K562 (cell line): ENCODE results near the gene ALG14. TPM values are rescaled to one million over a fixed set of nuclear protein-coding genes. Genes with fewer than 3 reads are reported as not detected.
A peak's percentile ranks its signal among the peaks of the same experiment; 100 is the strongest.

Experiments
- BRD4 ChIP-seq: fragments of 200-600 bp; sonication (generic); IDR thresholded peaks from 2 replicates; pipeline ENCODE4 v1.6.1; 2017; ENCODE audit warnings: inconsistent platforms
- CBX5 ChIP-seq: IDR thresholded peaks from 2 replicates; pipeline ENCODE4 v1.6.1; 2014; ENCODE audit warnings: low read depth, borderline replicate concordance
- CCNT2 ChIP-seq: IDR thresholded peaks from 2 replicates; pipeline ENCODE4 v1.6.1; 2011; ENCODE audit warnings: borderline replicate concordance, low read depth, mild to moderate bottlenecking, moderate library complexity, mixed read lengths, low read length; ENCODE audit not compliant: insufficient read length; ENCODE audit errors: extremely low read depth
- CREB1 ChIP-seq, 2 experiments: sonication (generic) in 1 of 2; formaldehyde crosslinking in 1 of 2; IDR thresholded peaks; 2 replicates each; pipeline versions ENCODE4 v1.6.1 to v1.8.0; 2012 to 2022; ENCODE audit warnings: inconsistent platforms in 1 of 2, mild to moderate bottlenecking in 1 of 2, missing genetic modification reagents in 1 of 2, moderate library complexity in 1 of 2
- EP400 ChIP-seq: fragments of 450-650 bp; IDR thresholded peaks from 2 replicates; pipeline ENCODE4 v1.6.1; 2017; ENCODE audit warnings: antibody characterized with exemption, mild to moderate bottlenecking, moderate library complexity
- GTF2E2 ChIP-seq: fragments of 200-800 bp; sonication (Bioruptor generic); IDR thresholded peaks from 2 replicates; pipeline ENCODE4 v1.6.1; 2016; ENCODE audit warnings: missing genetic modification characterization, missing compliant biosample characterization
- HNRNPLL ChIP-seq: fragments of 200-400 bp; formaldehyde crosslinking; IDR thresholded peaks from 2 replicates; pipeline ENCODE4 v1.6.1; 2017; ENCODE audit warnings: low read length, low read depth, mild to moderate bottlenecking; ENCODE audit not compliant: poor library complexity, severe bottlenecking
- IRF2 ChIP-seq: sonication (generic); formaldehyde crosslinking; IDR thresholded peaks from 2 replicates; pipeline ENCODE4 v1.8.1; 2022; ENCODE audit warnings: mild to moderate bottlenecking, missing genetic modification reagents
- MAX ChIP-seq: sonication (generic); formaldehyde crosslinking; IDR thresholded peaks from 2 replicates; pipeline ENCODE4 v1.9.0; 2022; ENCODE audit warnings: mild to moderate bottlenecking, missing genetic modification reagents
- MYNN ChIP-seq, 2 experiments: sonication (generic); formaldehyde crosslinking in 1 of 2; IDR thresholded peaks; 2 replicates each; pipeline versions ENCODE4 v1.5.0 to v1.6.1; 2016 to 2020; ENCODE audit warnings: antibody characterized with exemption in 1 of 2, missing genetic modification reagents in 1 of 2
- OTX1 ChIP-seq: fragments of 450-650 bp; formaldehyde crosslinking; IDR thresholded peaks from 2 replicates; pipeline ENCODE4 v1.4.0; 2022; ENCODE audit warnings: mild to moderate bottlenecking
- PRPF4 ChIP-seq: fragments of 200-400 bp; formaldehyde crosslinking; IDR thresholded peaks from one replicate; pipeline ENCODE4 v1.6.1; 2017; ENCODE audit warnings: low read length, low read depth, mild to moderate bottlenecking; ENCODE audit not compliant: insufficient read depth, poor library complexity, severe bottlenecking
- PURB ChIP-seq: sonication (generic); formaldehyde crosslinking; IDR thresholded peaks from 2 replicates; pipeline ENCODE4 v1.9.0; 2021; ENCODE audit warnings: low read depth, mild to moderate bottlenecking, missing genetic modification reagents
- RAD21 ChIP-seq, 2 experiments: fragments of 250-450 bp in 1 of 2; fragments of 450-650 bp in 1 of 2; sonication (Bioruptor Pico) in 1 of 2; formaldehyde crosslinking in 1 of 2; IDR thresholded peaks in 1 of 2; conservative IDR thresholded peaks in 1 of 2; 2 replicates each; pipeline versions ENCODE4 v1.4.0 to v1.8.0; 2020 to 2022; ENCODE audit warnings: mild to moderate bottlenecking in 2 of 2, moderate library complexity in 1 of 2
- SAFB ChIP-seq: fragments of 200-400 bp; formaldehyde crosslinking; IDR thresholded peaks from 2 replicates; pipeline ENCODE4 v1.6.1; 2017; ENCODE audit warnings: low read depth, low read length, borderline replicate concordance
- SRSF7 ChIP-seq: fragments of 200-400 bp; formaldehyde crosslinking; optimal IDR thresholded peaks from 2 replicates; pipeline ENCODE3; 2017; ENCODE audit warnings: mild to moderate bottlenecking, low read depth, low read length
- STAT6 ChIP-seq: sonication (generic); formaldehyde crosslinking; IDR thresholded peaks from 2 replicates; pipeline ENCODE4 v1.8.1; 2023; ENCODE audit warnings: mild to moderate bottlenecking, missing genetic modification reagents
- TRIM25 ChIP-seq: fragments of 450-650 bp; IDR thresholded peaks from 2 replicates; pipeline ENCODE4 v1.7.0; 2016; ENCODE audit warnings: borderline replicate concordance
- YBX1 ChIP-seq: fragments of 450-650 bp; IDR thresholded peaks from 2 replicates; pipeline ENCODE4 v1.7.1; 2016; ENCODE audit warnings: mild to moderate bottlenecking
- ZBTB26 ChIP-seq: fragments of 450-650 bp; formaldehyde crosslinking; IDR thresholded peaks from 2 replicates; pipeline ENCODE4 v1.4.0; 2022; ENCODE audit warnings: missing genetic modification characterization
- ZEB2 ChIP-seq: fragments of 450-650 bp; IDR thresholded peaks from 2 replicates; pipeline ENCODE4 v1.6.1; 2016
- ZKSCAN3 ChIP-seq: fragments of 250-450 bp; sonication (Bioruptor Pico); IDR thresholded peaks from 2 replicates; pipeline ENCODE4 v1.4.0; 2020
- ZNF174 ChIP-seq: fragments of 250-450 bp; sonication (Bioruptor Pico); IDR thresholded peaks from 2 replicates; pipeline ENCODE4 v1.4.0; 2020; ENCODE audit warnings: mild to moderate bottlenecking
- polyA plus RNA-seq, 8 experiments: library from polyadenylated mRNA; depleted of rRNA in 4 of 8; stranded (reverse) in 5 of 8; unstranded in 3 of 8; fragments of >200 nt; fragmentation: Nextera tagmentation in 2 of 8; fragmentation: Illumina TruSeq in 1 of 8; extraction: Ambion mirVana in 2 of 8; extraction: Trizol in 1 of 8; gene quantifications; 2 replicates each; pipeline versions ENCODE4 v1.2.1 to v1.2.3, GENCODE V29; 2011 to 2014; ENCODE audit warnings: inconsistent platforms in 1 of 8, missing spikeins in 1 of 8
- total RNA-seq, 7 experiments: library from RNA; depleted of rRNA in 6 of 7; stranded (reverse); fragments of >200 nt in 6 of 7; fragmentation: Illumina TruSeq in 2 of 7; extraction: Trizol in 2 of 7; gene quantifications; 2 replicates each; pipeline versions ENCODE4 v1.2.1 to v1.2.3, GENCODE V29; 2011 to 2021; ENCODE audit warnings: low replicate concordance in 1 of 7

The ALG14 gene
- total and polyA plus RNA-seq, 9 of the 15 experiments (the other 6 are each of a cell fraction or from before 2014, with no cell fraction given): 2.8 to 16.2 (median 4.9) TPM

GRCh38 chr1:95116580-95117206, 43.9 kb upstream of the ALG14 start (continued):
- TF ChIP-seq CBX5: no peak
- TF ChIP-seq CREB1 (IDR thresholded peaks at IDR 0.05): no peak
- TF ChIP-seq CREB1 (CRISPR knock-in tag; IDR thresholded peaks at IDR 0.05): peak; percentile 20; the same call in 1 of the 2 replicates
- TF ChIP-seq HNRNPLL: no peak
- no peak for TF ChIP-seq BRD4
- no peak for TF ChIP-seq PURB (CRISPR knock-in tag)
- no peak for TF ChIP-seq IRF2 (CRISPR knock-in tag)
- peak; percentile 18; the same call in 1 of the 2 replicates for TF ChIP-seq MYNN (IDR thresholded peaks at IDR 0.05)
- TF ChIP-seq MYNN (CRISPR knock-in tag; IDR thresholded peaks at IDR 0.05): no peak
- TF ChIP-seq TRIM25: no peak
- TF ChIP-seq ZBTB26: no peak
- TF ChIP-seq CCNT2: peak; percentile 10
- TF ChIP-seq ZKSCAN3 (CRISPR knock-in tag): no peak
- TF ChIP-seq ZEB2: no peak
- TF ChIP-seq ZNF174 (CRISPR knock-in tag): no peak
- TF ChIP-seq PRPF4: no peak
- TF ChIP-seq GTF2E2 (tag): peak; percentile 21; the same call in 1 of the 2 replicates
- TF ChIP-seq MAX: no peak
- TF ChIP-seq OTX1 (CRISPR knock-in tag): no peak
- no peak for TF ChIP-seq SAFB
- peak; percentile 69 for TF ChIP-seq EP400
- peak; percentile 24 to 61; a peak in 3 of 4 replicates for TF ChIP-seq RAD21 (CRISPR knock-in tag; conservative IDR thresholded peaks at IDR 0.05 in 1 of 2, IDR thresholded peaks at IDR 0.05 in 1 of 2)
- TF ChIP-seq YBX1: no peak
- TF ChIP-seq SRSF7: no peak
- TF ChIP-seq STAT6: no peak
